Measurements from ENCODE around the gene UBE2F. TPM values are rescaled to one million over a fixed set of nuclear protein-coding genes. Genes with fewer than 3 reads are reported as not detected.

UBE2F gene
- total RNA-seq, 2 donors from 2014 or later = 58.3 to 59.2 TPM

DNA sequence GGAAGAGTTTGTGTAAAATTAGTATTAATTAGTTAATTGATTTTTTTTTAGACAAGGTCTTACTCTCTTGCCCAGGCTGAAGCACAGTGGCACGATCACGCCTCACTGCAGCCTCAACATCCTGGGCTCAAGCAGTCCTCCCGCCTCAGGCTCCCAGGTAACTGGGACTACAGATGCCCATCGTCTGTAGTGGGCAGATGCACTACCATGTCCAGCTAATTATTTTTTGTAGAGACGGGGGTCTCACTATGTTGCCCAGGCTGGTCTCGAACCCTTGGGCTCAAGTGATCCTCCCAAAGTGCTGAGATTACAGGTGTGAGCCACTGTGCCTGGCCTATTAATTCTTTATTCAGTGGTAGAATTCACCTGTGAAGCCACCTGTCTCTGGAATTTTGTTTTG, 41.1 kb downstream of the UBE2F start:
- peaks cover 20% of the 10 kb centered on the region for H3K36me3 ChIP-seq (ENCODE audit: control insufficient read depth, insufficient read depth, low read length)
- Mint-ChIP-seq H3K36me3 (ENCODE audit: low read depth) (peaks cover 26% of the 10 kb centered on the region), H3K4me1 (no peaks in the 10 kb centered on the region), H3K27ac (no peak overlapping the region), H3K4me3 (no peak overlapping the region), H3K9me3 (no peaks in the 10 kb centered on the region), H3K27me3 (ENCODE audit: insufficient read depth) (no peaks in the 10 kb centered on the region)
- no peak for DNase-seq
- no peaks in the 10 kb centered on the region for H3K4me1 ChIP-seq (ENCODE audit: control insufficient read depth, insufficient read depth, low read length)
- H3K9ac ChIP-seq (ENCODE audit: extremely low read depth, low read length, poor library complexity, severe bottlenecking) = no peak overlapping the region
- H3K4me3 ChIP-seq (ENCODE audit: low read length) = no peak overlapping the region
- no peaks in the 10 kb centered on the region for H3K27me3 ChIP-seq (ENCODE audit: control insufficient read depth, insufficient read depth, low read length, poor library complexity, severe bottlenecking)
- WGBS, 2 experiments (ENCODE audit: insufficient coverage in 1 of 2, insufficient read length in 1 of 2) = 97 to 98% methylated on average over 6 of the region's 6 CpGs
- no peak for TF ChIP-seq CTCF (conservative IDR thresholded peaks at IDR 0.05)
- no peaks in the 10 kb centered on the region for H3K9me3 ChIP-seq (ENCODE audit: control insufficient read depth, low read length)
- no peak overlapping the region for H3K27ac ChIP-seq (ENCODE audit: low read depth, low read length)

- Mint-ChIP-seq H3K36me3 (ENCODE audit: low read depth) (peaks cover 24% of the 10 kb centered on the region), H3K4me3 (no peak overlapping the region), H3K27ac (no peak overlapping the region), H3K27me3 (ENCODE audit: insufficient read depth) (no peaks in the 10 kb centered on the region), H3K9me3 (no peaks in the 10 kb centered on the region), H3K4me1 (no peaks in the 10 kb centered on the region)
- H3K4me1 ChIP-seq (ENCODE audit: control insufficient read depth, insufficient read depth, low read length) = no peaks in the 10 kb centered on the region
- no peak overlapping the region for H3K27ac ChIP-seq (ENCODE audit: low read depth, low read length)
- H3K9me3 ChIP-seq (ENCODE audit: control insufficient read depth, low read length) = no peaks in the 10 kb centered on the region
- H3K27me3 ChIP-seq (ENCODE audit: control insufficient read depth, insufficient read depth, low read length, poor library complexity, severe bottlenecking) = no peaks in the 10 kb centered on the region
- H3K36me3 ChIP-seq (ENCODE audit: control insufficient read depth, insufficient read depth, low read length) = peaks cover 16% of the 10 kb centered on the region
- 92 to 100% methylated on average over 1 to 2 of the region's 2 CpGs for WGBS, 2 experiments (ENCODE audit: insufficient coverage in 1 of 2, insufficient read length in 1 of 2)
- H3K9ac ChIP-seq (ENCODE audit: extremely low read depth, low read length, poor library complexity, severe bottlenecking) = no peak overlapping the region
- no peak for TF ChIP-seq CTCF (conservative IDR thresholded peaks at IDR 0.05)
- no peak overlapping the region for H3K4me3 ChIP-seq (ENCODE audit: low read length)
- no peak for DNase-seq
Observed at GRCh38 chr2:238009563-238009962, 42.7 kb downstream of the UBE2F start.

GRCh38 chr2:238010572-238010971, 43.8 kb downstream of the UBE2F start:
- no peaks in the 10 kb centered on the region for H3K9me3 Mint-ChIP-seq
- Histone ChIP-seq H3K4me3 (ENCODE audit: low read length) (no peak overlapping the region), H3K4me1 (ENCODE audit: control insufficient read depth, insufficient read depth, low read length) (no peaks in the 10 kb centered on the region), H3K9ac (ENCODE audit: extremely low read depth, low read length, poor library complexity, severe bottlenecking) (no peak overlapping the region), H3K36me3 (ENCODE audit: control insufficient read depth, insufficient read depth, low read length) (peaks cover 16% of the 10 kb centered on the region), H3K27me3 (ENCODE audit: control insufficient read depth, insufficient read depth, low read length, poor library complexity, severe bottlenecking) (no peaks in the 10 kb centered on the region), H3K9me3 (ENCODE audit: control insufficient read depth, low read length) (no peaks in the 10 kb centered on the region), H3K27ac (ENCODE audit: low read depth, low read length) (no peak overlapping the region)
- no peak overlapping the region for H3K27ac Mint-ChIP-seq
- no peak for DNase-seq
- no peaks in the 10 kb centered on the region for H3K27me3 Mint-ChIP-seq (ENCODE audit: insufficient read depth)
- H3K36me3 Mint-ChIP-seq (ENCODE audit: low read depth) = peaks cover 17% of the 10 kb centered on the region
- TF ChIP-seq CTCF (conservative IDR thresholded peaks at IDR 0.05) = no peak
- H3K4me3 Mint-ChIP-seq = no peak overlapping the region
- no peaks in the 10 kb centered on the region for H3K4me1 Mint-ChIP-seq
- WGBS, 2 experiments (ENCODE audit: insufficient coverage in 1 of 2, insufficient read length in 1 of 2) = 95 to 100% methylated on average over 1 of the region's 1 CpG
